ENCODE data around the gene MAPK8IP1. TPM values are rescaled to one million over a fixed set of nuclear protein-coding genes. Genes with fewer than 3 reads are reported as not detected.

Gene MAPK8IP1
- polyA plus RNA-seq, 1 experiment, result 8.7 TPM

GRCh38 chr11:45936511-45937054, 51.1 kb downstream of the MAPK8IP1 start:
- CTCF ChIA-PET, result no interaction called here
- DNase-seq (ENCODE audit: low read depth), result no peak
- no peak for TF ChIP-seq CTCF (IDR thresholded peaks at IDR 0.05; ENCODE audit: insufficient read depth, low read depth, low read length)
- Histone ChIP-seq H3K36me3 (ENCODE audit: control insufficient read depth, insufficient read depth, low read length) (peaks cover 36% of the 10 kb centered on the region), H3K4me3 (ENCODE audit: low read depth, low read length) (no peak overlapping the region), H3K27me3 (ENCODE audit: control insufficient read depth, insufficient read depth, low read length) (no peaks in the 10 kb centered on the region)
- POLR2A ChIA-PET, result interaction anchor here (0.5 kb wide), 1 partner anchor 65 kb away, joined by 3 read pairs; no protein-coding TSS in a partner anchor

DNA sequence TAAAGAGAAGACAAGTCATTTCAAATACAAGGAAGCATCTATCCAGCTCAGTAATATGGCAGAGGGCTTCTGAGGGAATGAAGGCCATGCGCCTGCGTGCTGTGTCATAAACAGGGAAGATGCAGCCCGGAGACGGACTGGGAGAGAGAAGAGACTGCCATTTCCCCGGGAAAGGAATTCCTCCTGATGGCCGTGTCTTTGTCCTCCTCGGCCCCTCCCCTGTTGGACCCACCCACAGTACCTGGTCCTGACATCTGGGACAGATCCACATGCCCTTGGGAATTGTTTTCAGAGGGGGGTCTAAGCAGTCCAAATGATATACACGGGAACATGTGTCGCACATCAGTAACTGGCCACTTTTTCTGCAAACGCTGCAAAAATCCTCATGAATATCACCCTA, 52.5 kb downstream of the MAPK8IP1 start:
- Histone ChIP-seq H3K36me3 (ENCODE audit: control insufficient read depth, insufficient read depth, low read length) (peaks cover 28% of the 10 kb centered on the region), H3K4me3 (ENCODE audit: low read depth, low read length) (no peak overlapping the region), H3K27me3 (ENCODE audit: control insufficient read depth, insufficient read depth, low read length) (no peaks in the 10 kb centered on the region)
- DNase-seq (ENCODE audit: low read depth), result no peak
- TF ChIP-seq CTCF (IDR thresholded peaks at IDR 0.05; ENCODE audit: insufficient read depth, low read depth, low read length), result no peak
- ChIA-PET POLR2A (no interaction called here), CTCF (no interaction called here)

DNA sequence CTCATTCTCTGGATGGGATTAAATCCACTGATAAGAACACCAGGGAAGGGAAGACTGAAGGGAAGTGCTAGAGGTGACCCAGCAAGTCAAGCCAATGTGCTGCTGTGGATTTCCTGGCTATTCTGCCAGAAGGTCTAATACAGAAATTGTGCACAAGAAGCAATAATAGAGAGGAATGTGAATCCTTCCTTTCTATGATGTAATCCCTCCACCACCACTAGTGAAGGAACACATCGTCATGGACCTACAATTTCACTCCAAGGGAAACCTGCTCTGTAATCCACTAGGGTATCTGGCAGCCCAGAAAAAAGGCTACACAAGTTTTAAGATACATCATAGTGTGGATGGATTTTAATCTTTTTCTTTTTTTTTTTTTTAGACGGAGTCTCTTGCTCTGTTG, 54.4 kb downstream of the MAPK8IP1 start:
- no peak for TF ChIP-seq CTCF (IDR thresholded peaks at IDR 0.05; ENCODE audit: insufficient read depth, low read depth, low read length)
- H3K36me3 ChIP-seq (ENCODE audit: control insufficient read depth, insufficient read depth, low read length), result peaks cover 14% of the 10 kb centered on the region
- CTCF ChIA-PET, result interaction anchor here (1.2 kb wide), 1 partner anchor 66 kb away, joined by 3 read pairs; no protein-coding TSS in a partner anchor
- no peaks in the 10 kb centered on the region for H3K27me3 ChIP-seq (ENCODE audit: control insufficient read depth, insufficient read depth, low read length)
- no peak overlapping the region for H3K4me3 ChIP-seq (ENCODE audit: low read depth, low read length)
- no peak for DNase-seq (ENCODE audit: low read depth)
- POLR2A ChIA-PET, result no interaction called here

- no peak overlapping the region for H3K4me3 ChIP-seq (ENCODE audit: low read depth, low read length)
- no peak for TF ChIP-seq CTCF (IDR thresholded peaks at IDR 0.05; ENCODE audit: insufficient read depth, low read depth, low read length)
- no peak for DNase-seq (ENCODE audit: low read depth)
- POLR2A ChIA-PET, result no interaction called here
- H3K27me3 ChIP-seq (ENCODE audit: control insufficient read depth, insufficient read depth, low read length), result no peaks in the 10 kb centered on the region
- H3K36me3 ChIP-seq (ENCODE audit: control insufficient read depth, insufficient read depth, low read length), result peaks cover 9% of the 10 kb centered on the region
- CTCF ChIA-PET, result interaction anchor here (2.5 kb wide), 1 partner anchor 24 kb away, joined by 11 read pairs; no protein-coding TSS in a partner anchor
Observed at GRCh38 chr11:45941285-45941684, 55.8 kb downstream of the MAPK8IP1 start.

- no peaks in the 10 kb centered on the region for H3K27me3 ChIP-seq (ENCODE audit: control insufficient read depth, insufficient read depth, low read length)
- DNase-seq (ENCODE audit: low read depth), result no peak
- peaks cover 8% of the 10 kb centered on the region for H3K36me3 ChIP-seq (ENCODE audit: control insufficient read depth, insufficient read depth, low read length)
- POLR2A ChIA-PET, result no interaction called here
- no peak for TF ChIP-seq CTCF (IDR thresholded peaks at IDR 0.05; ENCODE audit: insufficient read depth, low read depth, low read length)
- H3K4me3 ChIP-seq (ENCODE audit: low read depth, low read length), result no peak overlapping the region
- CTCF ChIA-PET, result interaction anchor here (1.0 to 2.5 kb wide), 2 partner anchors 23 to 63 kb away, joined by 3 to 11 read pairs; no protein-coding TSS in a partner anchor
Observed at GRCh38 chr11:45942381-45942780, 56.9 kb downstream of the MAPK8IP1 start.
